Stimulated activated CD4-positive, alpha-beta T cell treated with anti-CD3 and anti-CD28 coated beads, Interleukin-12 subunit alpha, Interleukin-12 subunit beta, amount 100 ng/mL, for 48 hours (primary cell): ENCODE results near the gene PTGES2.
A peak's percentile ranks its signal among the peaks of the same experiment; 100 is the strongest.
"Not testable (repeated sequence)": the region's sequence is repeated elsewhere in the genome, so short reads cannot be mapped to it uniquely, and the experiment has no call there.

ENCODE experiments used
- DNase-seq, 3 donors: peaks; one replicate each; pipeline ENCODE4 v3.0.0-alpha.2; 2020; ENCODE audit warnings: low read depth in 2 of 3, low spot score in 1 of 3

The PTGES2 gene

GRCh38 chr9:128120741-128121465 is 6.6 kb downstream of the PTGES2 start:
- no peak for DNase-seq

DNA sequence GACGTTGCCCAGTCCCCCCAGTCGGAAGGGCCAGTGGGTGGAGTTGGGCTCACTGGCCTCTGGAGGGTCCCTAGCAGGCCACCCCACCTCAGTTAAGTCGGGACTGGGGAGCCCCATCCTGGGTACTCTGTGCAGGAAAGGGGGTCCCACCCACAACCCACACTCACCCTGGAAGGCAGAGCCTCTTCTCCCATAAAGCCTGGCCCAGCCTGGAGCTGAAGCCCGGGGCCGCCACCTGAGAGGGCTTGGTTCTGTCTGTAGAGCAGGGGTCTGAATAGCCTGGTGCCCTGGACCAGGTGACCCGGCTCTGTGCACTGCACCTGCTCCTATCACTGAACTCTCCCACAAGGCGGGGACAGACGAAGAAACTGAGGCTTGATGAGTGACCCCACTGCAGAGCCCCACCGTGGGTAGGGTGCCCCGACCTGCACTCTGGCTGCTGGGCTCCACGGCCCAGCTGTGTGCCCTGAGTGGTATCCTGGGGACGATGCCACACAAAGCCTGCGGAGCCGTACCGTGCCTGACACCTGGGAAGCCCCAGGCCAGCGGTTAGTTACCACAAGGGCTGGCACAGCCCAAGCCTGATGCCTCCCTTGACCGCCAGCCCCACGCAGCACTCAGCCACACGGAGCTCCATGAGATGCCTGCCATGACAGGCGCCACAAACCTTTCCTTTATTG is 7.3 kb downstream of the PTGES2 start:
- no peak for DNase-seq

GRCh38 chr9:128118971-128119665 is 8.4 kb downstream of the PTGES2 start:
- no peak for DNase-seq

GRCh38 chr9:128118472-128118857 is 9.1 kb downstream of the PTGES2 start:
- no peak for DNase-seq

DNA sequence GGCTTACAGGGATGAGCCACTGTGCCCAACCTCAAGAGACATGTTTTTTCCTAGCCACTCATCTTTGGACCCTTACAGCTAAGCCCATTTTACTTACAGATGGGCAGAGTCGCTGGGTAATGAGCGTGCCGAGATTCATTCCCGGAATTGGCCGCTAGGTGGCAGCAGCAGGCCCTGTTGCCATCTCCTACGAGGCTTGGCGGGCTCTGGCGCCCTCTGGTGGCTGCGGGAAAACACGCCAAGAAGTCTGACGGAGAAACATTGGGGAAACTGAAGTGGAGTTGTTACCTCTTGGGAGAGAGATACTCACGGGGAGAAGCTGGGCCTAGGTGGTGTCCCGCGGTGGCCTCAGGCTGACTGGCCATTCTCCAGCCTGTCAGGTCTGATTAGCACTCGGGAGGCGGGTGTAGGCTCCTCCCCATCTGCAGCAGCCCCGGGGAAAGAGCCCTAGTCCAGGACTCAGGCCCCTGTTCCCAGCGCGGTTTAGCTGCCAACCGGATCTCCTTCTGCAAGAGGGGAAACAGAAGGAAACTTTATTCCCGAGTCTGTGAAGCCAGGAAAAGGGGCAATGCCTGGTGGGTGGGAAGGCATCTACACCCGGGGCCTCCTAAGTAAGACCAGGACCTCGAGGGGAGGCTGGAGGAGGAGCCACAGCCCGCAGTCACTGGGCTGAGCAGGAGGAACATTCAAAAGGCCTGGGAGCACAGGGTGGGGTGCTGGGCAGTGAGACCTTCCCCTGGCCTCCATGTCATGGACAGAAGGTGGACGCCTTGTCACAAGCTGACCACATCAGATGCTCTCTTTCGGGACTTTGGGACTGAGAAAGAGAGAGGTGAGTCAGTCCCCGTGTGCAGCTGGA is 9.7 kb downstream of the PTGES2 start:
- peak; percentile 91 to 100 (median 95) for DNase-seq

DNA sequence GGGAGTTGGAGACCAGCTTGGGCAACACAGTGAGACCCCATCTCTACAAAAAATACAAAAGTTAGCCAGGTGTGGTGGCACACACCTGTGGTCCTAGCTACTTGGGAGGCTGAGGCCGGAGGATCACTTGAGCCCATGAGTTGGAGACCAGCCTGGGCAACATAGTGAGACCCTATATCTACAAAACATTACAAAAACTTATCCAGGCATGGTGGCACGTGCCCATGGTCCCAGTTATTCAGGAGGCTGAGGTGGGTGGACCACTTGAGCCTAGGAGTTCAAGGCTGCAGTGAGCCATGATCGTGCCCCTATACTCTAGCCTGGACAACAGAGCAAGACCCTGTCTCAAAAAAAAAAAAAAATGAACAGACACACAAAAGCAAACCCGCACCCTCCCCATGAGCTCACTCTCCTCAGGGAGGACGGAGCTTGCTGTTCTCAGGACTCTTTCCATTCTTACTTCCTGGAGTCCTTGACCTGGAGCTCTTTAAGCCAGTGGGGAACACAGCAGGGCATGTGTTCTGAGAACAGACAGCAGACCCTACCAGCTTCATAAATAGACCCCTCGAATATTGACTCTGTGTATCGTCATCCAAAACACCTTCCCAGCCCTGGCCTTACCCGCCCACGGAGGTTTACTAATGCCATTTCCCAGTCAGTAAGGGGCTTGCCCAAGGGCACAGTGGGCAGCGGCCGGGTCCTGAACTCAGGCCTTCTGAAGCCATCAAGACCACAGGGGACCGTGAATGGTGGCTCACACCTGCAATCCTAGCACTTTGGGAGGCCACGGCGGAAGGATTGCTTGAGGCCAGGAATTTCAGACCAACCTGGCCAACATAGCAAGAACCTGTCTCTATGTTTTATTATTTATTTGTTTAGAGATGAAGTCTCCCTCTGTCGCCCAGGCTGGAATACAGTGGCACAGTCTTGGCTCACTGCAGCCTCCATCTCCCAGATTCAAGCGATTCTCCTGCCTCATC is 11.1 kb downstream of the PTGES2 start:
- no peak for DNase-seq

DNA sequence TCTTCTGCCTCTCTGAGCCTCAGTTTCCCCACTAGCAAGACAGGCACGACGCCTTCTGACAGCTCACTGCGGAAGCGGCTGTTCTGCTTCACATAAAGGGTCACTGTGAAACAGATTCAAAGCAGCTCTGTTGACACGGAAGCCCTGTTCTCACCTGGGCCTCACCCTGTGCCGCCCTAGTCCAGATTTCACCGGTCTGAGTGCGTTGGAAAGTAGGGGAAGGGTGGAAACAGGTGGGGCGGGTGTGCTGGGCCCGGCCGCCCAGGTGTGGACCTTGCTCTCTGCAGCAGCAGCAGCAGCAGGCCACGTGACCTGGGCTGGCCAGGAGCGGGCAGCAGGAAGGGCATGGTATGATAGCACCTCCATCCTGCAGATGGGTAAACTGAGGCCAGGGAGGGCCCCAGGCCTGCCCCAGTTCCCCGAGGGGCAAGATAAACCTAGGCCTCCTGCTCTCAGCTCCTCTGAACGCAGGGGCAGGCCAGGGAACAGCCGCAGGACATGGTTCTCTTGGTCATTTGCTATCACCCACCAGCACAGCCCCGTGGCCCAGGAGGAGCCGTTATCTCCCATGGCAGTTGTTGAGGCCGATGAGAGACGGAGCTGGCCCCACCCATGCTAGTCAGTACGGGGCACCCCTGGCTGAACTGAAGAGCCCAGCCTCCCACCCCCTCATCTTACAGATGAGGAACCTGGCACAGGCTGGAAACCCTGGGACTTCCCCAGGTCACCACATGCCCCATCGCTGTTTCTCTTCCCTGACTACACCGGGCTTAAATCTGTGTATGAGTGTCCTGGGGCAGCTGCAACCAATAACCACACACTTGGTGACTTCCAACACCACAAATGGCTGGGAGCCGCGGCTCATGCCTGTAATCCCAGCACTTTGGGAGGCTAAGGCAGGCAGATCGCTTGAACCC is 12.1 kb downstream of the PTGES2 start:
- no peak for DNase-seq

DNA sequence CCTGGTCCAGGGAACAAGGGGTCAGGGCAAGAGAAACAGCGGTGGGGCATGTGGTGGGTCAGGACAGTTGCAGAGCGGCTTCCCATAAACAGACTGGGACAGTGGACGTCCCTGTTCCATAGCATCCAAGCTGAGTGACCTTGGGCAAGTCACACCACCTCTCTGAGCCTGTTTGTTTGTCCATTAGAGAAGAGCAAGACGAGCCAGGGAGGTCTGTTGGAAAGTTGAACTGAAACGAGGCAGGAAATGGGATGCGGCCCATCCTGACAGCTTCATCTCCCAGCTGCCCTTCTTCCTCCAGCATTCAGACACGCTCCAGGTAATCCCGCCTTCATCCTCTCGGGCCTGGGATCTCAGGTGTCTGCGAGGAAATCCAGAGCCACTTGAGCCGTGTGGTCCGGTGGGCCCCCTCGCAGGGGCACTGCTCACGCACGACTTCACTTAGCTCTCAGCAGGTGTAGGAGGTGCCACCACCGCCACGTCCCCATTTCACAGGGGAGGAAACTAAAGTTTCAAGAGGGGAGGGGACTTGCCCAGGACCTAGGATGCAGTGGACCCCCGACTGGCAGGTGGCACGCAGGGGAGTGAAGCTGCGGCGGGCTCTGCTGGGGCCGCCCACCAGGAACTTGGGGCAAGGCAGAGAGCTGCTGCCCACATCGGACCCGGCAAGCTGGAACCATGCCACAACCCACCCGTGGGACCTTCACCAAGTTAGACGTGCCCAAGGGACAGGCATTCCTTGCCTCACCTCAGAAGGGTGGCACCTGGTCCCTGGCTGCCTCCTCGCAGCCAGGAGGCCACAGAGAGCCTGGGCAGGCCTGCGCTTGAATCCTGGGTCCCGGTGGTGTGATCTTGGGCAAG is 13.0 kb downstream of the PTGES2 start:
- DNase-seq: no peak

DNA sequence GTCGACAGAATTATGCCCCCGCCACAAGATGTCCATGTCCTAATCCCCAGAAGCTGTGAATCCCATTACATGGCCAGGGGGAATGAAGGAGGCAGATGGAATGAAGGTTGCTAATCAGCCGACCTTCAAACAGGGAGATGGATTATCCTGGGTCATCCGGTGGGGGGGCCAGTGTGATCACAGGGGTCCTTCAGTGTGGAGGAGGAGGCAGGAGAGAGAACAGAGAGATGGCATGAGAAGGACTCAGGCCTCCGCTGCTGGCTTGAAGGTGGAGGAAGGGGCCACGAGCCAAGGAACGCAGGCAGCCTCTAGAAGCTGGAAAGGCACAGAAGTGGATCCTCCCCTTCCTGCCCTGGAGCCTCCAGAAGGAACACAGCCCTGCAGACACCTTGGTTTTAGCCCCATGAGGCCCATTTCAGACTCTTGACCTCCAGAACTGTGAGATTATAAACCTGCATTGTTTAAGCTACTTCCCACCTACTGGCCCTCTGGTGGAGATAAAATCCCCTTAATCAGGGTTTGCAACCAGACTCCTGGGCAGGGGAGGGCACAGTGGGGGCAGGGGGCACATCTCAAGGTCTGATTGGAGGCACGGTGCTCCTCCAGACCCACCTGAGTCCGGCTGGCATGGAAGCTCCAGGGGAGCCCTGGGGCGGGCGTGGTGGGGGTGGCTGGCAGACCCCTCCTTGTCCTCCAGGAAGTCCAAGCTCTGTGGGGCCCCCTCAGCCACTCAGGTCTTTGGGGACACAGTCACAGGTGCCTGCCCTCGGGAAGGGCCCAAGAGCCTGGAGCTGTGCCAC is 13.8 kb downstream of the PTGES2 start:
- no peak for DNase-seq

GRCh38 chr9:128111726-128112125 is 15.8 kb downstream of the PTGES2 start:
- not testable (repeated sequence) for DNase-seq

- no peak for DNase-seq
Measured at GRCh38 chr9:128109050-128109709, 18.3 kb downstream of the PTGES2 start.

DNA sequence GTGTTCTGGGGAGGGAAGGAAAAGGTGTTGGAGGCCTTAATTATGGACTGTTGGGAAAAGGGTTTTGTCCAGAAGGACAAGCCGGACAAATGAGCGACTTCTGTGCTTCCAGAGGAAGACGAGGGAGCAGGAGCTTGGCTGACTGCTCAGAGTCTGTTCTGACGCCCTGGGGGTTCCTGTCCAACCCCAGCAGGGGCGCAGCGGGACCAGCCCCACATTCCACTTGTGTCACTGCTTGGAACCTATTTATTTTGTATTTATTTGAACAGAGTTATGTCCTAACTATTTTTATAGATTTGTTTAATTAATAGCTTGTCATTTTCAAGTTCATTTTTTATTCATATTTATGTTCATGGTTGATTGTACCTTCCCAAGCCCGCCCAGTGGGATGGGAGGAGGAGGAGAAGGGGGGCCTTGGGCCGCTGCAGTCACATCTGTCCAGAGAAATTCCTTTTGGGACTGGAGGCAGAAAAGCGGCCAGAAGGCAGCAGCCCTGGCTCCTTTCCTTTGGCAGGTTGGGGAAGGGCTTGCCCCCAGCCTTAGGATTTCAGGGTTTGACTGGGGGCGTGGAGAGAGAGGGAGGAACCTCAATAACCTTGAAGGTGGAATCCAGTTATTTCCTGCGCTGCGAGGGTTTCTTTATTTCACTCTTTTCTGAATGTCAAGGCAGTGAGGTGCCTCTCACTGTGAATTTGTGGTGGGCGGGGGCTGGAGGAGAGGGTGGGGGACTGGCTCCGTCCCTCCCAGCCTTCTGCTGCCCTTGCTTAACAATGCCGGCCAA is 19.1 kb downstream of the PTGES2 start:
- no peak for DNase-seq

DNA sequence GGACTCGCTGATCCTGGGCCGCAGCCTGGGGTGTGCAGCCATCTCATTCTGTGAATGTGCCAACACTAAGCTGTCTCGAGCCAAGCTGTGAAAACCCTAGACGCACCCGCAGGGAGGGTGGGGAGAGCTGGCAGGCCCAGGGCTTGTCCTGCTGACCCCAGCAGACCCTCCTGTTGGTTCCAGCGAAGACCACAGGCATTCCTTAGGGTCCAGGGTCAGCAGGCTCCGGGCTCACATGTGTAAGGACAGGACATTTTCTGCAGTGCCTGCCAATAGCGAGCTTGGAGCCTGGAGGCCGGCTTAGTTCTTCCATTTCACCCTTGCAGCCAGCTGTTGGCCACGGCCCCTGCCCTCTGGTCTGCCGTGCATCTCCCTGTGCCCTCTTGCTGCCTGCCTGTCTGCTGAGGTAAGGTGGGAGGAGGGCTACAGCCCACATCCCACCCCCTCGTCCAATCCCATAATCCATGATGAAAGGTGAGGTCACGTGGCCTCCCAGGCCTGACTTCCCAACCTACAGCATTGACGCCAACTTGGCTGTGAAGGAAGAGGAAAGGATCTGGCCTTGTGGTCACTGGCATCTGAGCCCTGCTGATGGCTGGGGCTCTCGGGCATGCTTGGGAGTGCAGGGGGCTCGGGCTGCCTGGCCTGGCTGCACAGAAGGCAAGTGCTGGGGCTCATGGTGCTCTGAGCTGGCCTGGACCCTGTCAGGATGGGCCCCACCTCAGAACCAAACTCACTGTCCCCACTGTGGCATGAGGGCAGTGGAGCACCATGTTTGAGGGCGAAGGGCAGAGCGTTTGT is 19.9 kb downstream of the PTGES2 start:
- no peak for DNase-seq

DNA sequence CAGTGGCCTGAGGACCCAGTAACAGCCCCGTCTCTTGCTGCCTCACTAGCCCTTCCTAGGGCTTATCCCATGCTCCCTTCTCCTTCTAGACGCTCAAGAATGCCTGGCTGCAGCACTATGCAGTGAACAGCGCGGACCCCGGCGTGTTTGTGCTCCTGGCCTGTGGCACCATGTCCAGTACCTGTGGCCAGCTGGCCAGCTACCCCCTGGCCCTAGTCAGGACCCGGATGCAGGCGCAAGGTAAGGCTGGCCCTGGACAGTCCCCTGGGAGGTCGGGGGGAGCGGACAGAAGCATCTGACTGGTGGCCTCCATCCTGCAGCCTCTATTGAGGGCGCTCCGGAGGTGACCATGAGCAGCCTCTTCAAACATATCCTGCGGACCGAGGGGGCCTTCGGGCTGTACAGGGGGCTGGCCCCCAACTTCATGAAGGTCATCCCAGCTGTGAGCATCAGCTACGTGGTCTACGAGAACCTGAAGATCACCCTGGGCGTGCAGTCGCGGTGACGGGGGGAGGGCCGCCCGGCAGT is 20.5 kb downstream of the PTGES2 start:
- DNase-seq: no peak
